HG03571 (cell line): ENCODE results near the gene CT47C1.
"Not testable (repeated sequence)": the region's sequence is repeated elsewhere in the genome, so short reads cannot be mapped to it uniquely, and the experiment has no call there.

ENCODE experiments used
- ATAC-seq: cut with Tn5 transposase; IDR thresholded peaks from one replicate; pipeline ENCODE4 v1.9.1; 2021; ENCODE audit not compliant: unreplicated experiment

Gene CT47C1

DNA sequence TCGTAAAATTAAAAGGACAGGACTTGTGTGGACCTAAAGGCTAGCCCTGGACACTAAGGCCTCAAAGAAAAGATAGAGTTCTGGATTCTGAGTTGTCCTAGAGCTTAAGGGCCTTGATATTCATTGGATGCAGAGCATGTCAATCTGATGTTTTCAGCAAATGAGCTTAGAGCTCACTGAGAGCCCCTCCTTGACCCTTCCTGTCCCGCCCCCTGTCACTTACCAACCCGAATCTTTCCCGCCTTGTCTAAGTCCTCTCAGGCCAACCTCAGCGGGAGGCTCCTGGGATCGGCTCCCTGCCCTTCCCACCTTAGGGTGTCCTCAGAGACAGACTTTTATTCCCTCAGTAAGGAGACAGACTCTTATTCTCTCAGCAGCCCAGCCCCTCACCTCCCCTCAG is at the start of gene CT47C1:
CT47C1 (plus strand) TSS at position 250 of the 400 bp plus-strand sequence. CDS start 233 bp downstream, outside the sequence.
- no peak for ATAC-seq

DNA sequence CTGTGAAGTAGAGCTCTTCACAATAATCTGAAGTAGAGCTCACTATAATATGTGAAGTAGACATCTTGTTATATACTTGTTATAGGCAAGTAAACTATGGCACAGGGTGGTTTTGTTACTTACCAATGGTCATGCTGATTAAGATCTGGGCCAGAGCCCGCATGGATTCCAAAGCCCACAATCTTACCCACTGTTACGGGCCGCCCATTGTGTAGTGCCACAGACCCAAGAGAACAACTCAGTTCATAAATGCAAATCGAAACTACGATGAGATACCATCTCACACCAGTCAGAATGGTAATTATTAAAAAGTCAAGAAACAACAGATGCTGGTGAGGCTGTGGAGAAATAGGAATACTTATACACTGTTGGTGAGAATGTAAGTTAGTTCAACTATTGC is 46.9 kb upstream of the CT47C1 start:
- ATAC-seq = no peak

DNA sequence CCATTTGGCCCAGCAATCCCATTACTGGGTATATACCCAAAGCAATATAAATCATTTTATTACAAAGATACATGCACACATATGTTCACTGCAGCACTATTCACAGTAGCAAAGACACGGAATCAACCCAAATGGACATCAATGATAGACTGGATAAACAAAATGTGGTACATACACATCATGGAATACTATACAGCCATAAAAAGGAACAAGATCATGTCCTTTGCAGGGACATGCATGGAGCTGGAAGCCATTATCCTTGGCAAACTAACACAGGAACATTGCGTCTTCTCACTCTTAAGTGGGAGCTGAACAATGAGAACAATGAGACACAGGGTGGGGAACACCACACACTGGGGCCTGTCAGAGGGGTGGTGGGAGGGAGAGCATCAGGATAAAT is 46.4 kb upstream of the CT47C1 start:
- not testable (repeated sequence) for ATAC-seq

DNA sequence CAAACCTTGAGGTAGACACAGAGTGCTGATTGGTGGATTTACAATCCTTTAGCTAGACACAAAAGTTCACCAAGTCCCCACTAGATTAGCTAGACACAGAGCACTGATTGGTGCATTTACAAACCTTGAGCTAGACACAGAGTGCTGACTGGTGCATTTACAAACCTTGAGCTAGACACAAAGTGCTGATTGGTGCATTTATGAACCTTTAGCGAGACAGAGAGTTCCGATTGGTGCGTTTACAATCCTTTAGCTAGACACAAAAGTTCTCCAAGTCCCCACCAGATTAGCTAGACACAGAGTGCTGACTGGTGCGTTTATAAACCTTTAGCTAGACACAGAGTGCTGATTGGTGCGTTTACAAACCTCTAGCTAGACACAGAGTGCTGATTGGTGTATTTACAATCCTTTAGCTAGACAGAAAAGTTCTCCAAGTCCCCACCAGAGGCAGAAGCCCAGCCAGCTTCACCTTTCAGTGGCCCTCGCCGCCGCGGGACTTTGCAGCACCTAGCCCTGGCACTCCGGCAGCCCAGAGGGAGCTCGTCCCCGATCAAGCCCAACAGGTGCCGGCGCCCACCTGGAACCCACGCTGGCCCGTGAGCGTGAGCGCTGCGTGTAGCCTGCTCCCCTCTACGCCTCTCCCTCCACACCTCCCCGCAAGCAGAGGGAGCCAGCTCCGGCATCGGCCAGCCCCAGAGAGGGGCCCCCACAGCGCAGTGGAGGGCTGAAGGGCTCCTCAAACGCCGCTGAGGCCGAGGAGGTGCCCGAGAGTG is 44.6 kb upstream of the CT47C1 start:
- not testable (repeated sequence) for ATAC-seq

DNA sequence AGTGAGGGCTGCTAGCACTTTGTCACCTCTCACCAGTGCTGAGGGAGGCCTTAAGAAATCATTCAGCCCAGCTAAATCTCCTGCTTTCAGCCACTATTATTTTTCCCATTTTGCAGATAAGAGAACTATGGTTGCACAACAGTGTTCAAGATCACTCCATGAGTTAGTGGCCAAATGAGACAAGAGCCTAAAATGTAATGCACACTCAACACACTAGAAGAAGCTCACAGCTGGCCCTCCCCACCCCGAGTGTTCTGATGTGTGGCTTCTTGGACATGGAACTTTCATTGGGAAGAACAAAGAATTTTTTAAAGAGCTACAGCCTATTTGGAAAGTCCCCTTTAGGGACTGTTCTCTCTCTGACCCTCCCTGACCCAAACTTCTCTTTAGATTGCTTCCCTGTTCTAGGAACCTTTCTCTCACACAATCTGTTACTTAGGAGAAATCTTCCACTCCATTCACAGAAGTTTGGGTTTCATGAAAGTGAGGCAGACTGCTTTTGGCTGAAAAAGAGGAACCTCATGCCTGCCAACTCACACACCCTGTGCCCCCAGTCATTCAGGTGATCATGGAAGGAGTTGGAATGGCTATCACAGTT is 44.0 kb upstream of the CT47C1 start:
- ATAC-seq = no peak

DNA sequence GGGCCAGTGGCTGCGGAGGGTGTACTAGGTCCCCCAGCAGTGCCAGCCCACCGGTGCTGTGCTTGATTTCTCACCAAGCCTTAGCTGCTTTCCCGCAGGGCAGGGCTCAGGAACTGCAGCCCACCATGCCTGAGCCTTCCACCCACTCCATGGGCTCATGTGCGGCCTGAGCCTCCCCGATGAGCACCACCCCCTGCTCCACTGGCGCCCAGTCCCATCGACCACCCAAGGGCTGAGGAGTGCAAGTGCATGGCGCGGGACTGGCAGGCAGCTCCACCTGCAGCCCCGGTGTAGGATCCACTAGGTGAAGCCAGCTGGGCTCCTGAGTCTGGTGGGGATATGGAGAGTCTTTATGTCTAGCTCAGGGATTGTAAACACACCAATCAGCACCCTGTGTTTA is 43.1 kb upstream of the CT47C1 start:
- ATAC-seq = not testable (repeated sequence)

DNA sequence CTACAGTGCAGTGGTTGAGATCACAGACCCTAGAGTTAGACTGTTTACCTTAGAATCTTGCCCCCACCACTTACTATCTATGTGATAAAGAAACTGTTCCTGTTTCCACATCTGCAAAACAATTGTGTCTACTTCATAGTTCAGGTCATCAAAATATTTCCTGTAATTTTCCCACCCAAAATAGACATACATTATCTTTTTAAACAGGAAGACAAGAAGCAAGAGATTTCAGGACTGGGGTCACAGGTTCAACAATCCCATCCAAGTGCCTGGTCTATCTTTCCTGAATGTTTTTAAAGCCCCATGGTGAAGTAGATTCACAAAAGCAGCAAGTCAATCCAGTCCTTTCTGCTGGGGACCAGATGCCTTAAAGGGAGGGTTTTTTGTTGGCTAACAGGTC is 41.8 kb upstream of the CT47C1 start:
- ATAC-seq = no peak

DNA sequence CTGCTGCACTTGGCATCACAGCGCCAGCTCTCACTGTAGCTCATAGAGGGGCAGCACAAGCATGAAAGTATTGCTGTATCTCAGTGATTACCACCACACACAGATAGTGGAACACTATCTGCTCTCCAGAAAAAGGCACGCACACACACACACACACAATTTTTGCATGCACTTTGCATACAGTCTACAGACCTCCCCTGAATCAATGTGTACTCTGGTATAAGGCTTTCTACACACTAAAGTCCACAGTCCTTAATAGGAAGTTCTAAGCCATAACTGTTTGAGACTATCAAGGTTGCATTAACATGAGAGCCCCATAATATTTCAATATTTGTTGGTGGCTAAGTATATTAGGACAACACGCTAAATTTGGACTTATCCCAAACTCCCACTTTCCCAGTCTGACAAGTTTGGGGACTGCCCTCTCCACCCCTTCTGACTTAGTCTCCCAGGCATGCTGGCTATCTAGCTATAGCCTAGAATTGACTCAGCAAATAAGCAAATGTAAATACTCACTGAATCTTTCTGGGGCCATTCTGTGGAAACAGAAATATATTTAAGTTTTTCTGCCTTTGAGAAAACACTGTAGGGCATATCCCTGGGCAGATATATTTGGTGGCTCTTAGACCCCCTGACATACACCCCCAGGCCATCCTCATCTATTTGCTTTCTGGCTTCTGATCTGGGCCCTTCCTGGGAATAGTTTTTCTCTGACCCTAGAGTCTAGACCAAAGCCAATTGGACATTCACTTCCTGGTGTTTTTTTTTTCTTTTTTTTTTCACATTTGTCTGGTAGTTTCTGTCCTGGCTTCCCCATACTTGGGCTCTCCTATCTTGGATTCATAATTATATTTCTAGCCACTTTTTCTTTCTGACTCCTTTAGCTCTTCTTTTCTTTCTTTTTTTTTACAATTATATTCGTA is 36.4 kb upstream of the CT47C1 start:
- no peak for ATAC-seq

DNA sequence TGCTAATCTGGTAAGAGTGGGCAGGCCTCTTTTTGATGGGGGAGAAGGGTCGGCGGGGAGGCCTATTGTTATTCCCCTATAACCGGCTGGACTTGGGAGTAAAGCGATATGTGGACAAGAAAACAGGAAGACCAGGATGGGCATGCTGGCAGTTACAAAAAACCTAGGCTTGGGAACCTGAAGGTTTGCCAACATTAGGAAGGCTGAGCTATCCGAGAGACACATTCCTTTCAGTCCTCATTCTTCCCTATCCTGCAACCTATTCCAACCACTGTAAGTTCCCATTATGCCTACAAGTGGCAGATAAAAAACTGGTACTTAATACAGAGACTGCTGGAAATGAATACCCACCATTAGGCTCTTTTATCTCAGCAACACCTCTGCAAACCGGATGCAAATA is 32.4 kb upstream of the CT47C1 start:
- ATAC-seq = no peak

DNA sequence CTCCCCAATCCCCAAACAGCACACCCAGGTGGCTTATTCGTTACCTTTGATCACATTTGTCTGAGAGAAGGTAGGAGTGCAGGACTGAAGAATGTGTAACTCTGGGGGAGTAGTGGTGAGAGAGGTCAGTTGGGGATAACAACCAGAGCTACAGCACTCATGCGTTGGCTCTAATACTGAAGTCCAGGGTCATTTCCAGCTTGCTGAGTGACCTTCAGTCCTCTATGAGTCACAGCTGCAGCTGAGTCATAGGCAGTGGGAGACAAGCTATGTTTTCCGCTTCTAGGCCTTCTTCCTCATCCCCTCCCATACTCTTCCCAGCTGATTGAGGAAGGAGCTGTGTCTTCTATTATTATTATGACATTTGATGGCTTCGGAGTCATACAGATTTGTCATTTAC is 31.6 kb upstream of the CT47C1 start:
- ATAC-seq = no peak

DNA sequence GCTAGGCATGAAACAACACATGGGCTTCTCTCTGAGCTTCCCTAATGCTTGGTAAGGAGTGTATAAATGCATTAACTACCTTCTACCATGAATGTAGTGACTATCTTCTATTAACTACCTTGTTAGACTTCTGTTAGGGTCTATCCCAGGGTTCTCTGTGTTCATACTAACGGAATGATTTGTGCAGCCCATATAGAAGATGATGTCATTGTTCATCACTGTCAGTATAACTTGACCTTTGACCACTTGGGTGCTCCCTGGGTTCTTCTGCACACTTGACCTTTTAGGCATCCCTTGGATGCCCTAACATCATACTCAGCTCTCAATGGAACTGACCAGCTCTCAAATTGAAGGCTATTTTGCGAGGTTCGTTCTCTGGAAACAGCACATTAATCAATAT is 30.8 kb upstream of the CT47C1 start:
- no peak for ATAC-seq

DNA sequence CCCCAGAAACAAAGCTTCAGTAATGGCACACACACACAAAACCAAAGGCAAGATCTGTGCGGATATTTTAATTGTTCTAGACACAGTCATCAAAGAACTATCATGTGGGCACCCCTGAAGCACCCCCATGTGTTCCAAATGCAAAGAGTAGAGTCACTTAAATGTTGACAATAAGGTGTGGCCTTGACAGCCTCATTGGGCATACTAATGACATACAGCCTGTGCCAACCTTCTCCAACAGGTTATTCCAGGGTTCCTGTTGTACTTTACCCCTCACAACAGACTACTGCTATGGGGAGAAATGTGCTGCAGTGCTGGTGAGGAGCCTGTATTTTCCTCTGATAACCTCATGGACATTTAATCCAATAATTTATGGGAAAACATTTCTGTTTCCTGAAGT is 29.8 kb upstream of the CT47C1 start:
- no peak for ATAC-seq

DNA sequence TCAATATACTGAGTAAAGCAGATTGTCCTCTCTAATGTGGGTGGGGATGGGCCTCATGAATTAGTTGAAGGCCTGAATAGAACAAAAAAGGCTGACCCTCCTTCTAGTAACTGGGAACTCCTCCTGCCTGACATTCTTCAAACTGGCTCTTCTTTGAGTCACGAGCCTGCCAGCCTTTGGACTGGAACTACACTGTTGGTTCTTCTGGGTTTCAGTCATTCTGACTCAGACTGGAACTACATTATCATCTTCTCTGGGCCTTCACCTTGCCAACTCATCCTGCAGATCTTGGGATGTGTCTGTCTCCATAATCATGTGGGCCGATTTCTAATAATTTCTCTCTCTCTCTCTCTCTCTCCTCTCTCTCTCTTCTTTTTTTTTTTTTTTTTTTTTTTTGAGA is 26.9 kb upstream of the CT47C1 start:
- ATAC-seq = no peak

DNA sequence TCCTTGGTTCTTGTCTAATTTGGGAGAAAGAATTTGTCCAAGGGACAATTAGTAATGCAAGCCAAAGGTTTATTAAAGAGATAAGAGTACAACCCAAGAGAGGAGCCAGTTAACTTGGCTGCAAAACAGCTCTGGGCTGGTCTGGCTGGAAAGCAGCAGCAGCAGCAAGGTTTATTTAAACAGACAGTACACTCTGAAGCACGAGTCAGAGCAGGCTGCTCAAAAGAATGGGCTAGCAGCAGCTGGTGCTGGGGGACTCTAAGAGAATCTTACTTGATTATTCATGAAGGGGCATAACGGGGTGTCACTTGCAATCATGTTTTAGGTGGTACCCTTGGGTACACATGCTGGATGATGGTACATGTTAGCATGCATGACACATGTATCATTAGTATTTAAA is 17.1 kb upstream of the CT47C1 start:
- no peak for ATAC-seq

DNA sequence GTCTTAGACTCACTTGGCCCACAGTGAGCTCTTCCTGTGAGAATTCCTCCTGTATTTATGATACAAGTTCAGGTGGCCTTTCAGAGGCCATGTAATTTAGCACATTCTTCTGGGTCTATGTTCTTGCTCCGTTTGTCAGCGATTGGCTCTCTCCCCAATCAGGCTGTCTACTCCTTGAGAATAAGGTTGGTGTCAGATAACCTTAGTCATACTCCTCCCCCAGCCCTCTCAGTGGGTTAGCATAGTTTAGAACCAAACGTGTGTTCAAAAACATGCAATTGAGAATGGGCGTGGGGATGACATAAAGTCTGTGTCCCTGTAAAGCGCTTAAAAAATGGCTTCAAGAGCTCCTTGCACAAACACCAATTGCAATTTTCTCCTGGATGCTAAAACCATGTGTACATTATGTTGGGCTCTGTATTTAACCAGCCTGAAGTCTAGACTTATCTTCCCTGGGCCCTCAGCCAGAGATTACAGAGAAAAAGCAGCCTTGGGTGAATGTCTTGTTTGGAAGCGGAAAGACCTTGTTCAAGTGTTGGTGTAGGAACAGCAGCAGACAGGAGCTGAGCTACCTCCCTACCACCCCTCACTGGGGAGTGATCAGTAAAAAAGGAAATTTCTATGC is 9.9 kb upstream of the CT47C1 start:
- ATAC-seq = no peak

DNA sequence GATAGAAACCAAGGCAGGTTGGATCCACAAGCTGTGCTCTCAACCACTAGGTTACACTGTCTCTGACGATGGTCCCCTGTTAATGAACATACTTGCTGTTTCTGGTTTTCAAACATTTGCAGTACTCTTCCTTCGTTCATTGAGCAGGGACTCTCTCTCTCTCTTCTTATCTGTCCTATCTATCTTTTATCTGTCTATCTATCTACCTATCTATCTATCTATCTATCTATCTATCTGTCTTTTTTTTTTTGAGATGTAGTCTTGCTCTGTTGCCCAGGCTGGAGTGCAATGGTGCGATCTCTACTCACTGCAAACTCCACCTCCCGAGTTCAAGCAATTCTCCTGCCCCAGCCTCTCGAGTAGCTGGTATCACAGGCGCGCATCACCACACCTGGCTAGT is 9.4 kb upstream of the CT47C1 start:
- ATAC-seq = no peak

DNA sequence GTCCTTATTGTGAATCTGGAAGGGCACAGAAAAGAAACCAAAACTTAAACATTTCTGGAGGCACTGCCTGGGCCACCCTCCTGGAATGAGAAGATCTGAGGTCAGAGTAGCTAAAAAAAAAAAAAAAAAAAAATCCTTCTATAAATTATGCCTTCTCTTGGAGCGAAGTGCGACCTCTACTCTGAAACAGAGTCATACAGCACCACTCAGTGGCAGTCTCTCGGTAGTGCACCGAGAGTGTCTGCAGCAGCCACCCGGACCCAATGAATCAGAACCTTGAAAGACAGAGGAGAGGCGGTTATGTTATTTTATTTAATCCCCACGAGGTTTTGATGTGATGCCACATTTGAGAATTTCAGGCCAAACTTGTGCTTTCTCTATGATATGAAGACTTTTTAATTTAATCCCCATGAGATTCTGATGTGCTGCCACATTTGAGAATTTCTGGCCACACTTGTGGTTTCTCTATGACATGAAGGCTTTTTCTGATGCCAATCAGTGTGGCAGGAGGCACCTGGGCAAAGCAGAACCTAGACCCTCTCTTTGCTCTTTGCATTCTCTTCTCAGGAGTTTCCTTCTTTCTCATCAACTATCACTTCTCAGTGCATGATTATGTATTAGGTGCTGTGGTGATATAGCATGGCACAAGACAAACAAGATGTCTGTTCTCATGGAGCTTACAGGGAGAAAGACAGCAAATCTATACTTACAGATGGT is 5.6 kb upstream of the CT47C1 start:
- ATAC-seq = no peak

DNA sequence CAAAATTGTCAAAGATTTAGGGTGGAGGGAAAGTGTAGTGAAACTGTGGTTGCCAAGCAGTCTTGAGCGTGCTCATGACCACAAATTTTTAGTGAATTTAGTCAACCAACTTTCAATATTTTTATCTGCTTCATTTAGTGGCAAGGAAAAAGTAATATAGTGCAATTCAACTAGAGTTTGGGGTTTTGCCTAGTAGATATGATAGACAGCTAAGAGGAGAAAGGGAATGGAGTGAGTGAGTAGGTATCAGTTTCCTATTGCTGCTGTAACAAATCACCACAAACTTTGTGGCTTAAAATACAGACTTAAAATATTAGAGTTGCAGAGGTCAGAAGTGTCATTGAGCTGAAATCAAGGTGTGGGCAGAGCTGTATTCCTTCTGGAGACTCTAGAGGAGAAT is 3.7 kb upstream of the CT47C1 start:
- ATAC-seq = no peak

DNA sequence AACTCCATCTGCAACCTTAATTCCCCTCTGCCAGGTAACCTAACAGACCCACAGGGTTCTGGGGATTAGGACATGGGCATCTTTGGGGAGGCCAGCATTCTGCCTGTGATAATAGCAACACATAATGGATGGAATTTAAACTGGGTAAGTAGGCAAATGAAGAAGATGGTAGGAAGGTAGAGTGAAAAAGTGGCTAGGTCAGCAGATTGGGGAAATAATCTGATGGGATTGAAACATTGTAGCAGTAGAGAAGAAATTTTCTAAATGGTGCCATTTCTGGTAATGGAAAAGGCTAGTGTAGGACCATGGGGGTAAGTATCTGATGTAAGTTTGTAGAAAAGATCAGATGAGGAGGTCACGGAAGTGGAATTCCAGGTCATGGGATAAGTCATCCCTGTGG is 3.0 kb upstream of the CT47C1 start:
- ATAC-seq = no peak

DNA sequence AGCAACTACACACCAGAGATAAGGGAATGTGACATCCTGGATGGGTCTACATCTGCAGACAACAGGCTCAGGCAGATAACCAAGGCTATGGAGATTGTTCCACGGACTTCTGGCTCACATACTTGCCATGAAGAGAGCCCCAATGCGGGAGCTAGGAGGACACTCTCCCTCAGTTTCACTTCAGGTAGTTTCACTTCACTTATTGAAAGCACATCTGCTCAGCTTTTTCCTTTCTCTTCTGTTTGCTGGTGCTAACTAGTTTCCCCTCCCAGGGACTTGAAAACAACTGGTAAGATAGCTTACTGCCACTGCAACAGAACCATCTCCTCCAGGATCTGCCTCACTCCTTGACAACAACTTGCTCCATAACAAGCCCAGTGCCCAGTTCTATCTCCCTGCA is 1.4 kb upstream of the CT47C1 start:
- ATAC-seq = peak; percentile 49
